Skin of body (tissue), 2 donors: ENCODE results near the gene RAB3D. TPM values are rescaled to one million over a fixed set of nuclear protein-coding genes. Genes with fewer than 3 reads are reported as not detected.
"Not testable (repeated sequence)": the region's sequence is repeated elsewhere in the genome, so short reads cannot be mapped to it uniquely, and the experiment has no call there.

ENCODE experiments used
- DNase-seq: peaks from one replicate; lab custom pipeline; 2025; lab: John Stamatoyannopoulos, UW
- total RNA-seq: library from RNA; depleted of rRNA; stranded (reverse); fragments of >200 nt; gene quantifications from one replicate; pipeline ENCODE4 v1.2.3, GENCODE V29; 2014

RAB3D gene
- total RNA-seq, 1 donor from 2014 or later = 29.7 TPM

- no peak for DNase-seq
Observed at GRCh38 chr19:11367528-11367927, 28.1 kb upstream of the RAB3D start.

GRCh38 chr19:11365557-11366117 lies 26.2 kb upstream of the RAB3D start:
- DNase-seq = no peak

GRCh38 chr19:11364935-11365334 lies 25.5 kb upstream of the RAB3D start:
- DNase-seq = no peak

- DNase-seq = no peak
Observed at GRCh38 chr19:11364296-11364904, 24.9 kb upstream of the RAB3D start.

GRCh38 chr19:11363881-11364280 lies 24.4 kb upstream of the RAB3D start:
- DNase-seq = no peak

- DNase-seq = no peak
Observed at GRCh38 chr19:11361771-11362731, 22.6 kb upstream of the RAB3D start.

GRCh38 chr19:11361037-11361770 lies 21.7 kb upstream of the RAB3D start:
- DNase-seq = no peak

- DNase-seq = no peak
Observed at GRCh38 chr19:11359421-11359820, 20.0 kb upstream of the RAB3D start.

GRCh38 chr19:11356676-11357550 lies 17.5 kb upstream of the RAB3D start:
- no peak for DNase-seq

- no peak for DNase-seq
Observed at GRCh38 chr19:11356074-11356397, 16.6 kb upstream of the RAB3D start.

GRCh38 chr19:11355160-11356073 lies 16.0 kb upstream of the RAB3D start, which contains the start of gene PLPPR2:
Gene PLPPR2 (plus strand): TSS chr19:11355432. CDS start chr19:11357674, 2,242 bp downstream.
- peak; percentile 40 for DNase-seq

- DNase-seq = not testable (repeated sequence)
Observed at GRCh38 chr19:11354102-11354501, 14.6 kb upstream of the RAB3D start.

GRCh38 chr19:11349171-11349570 lies 9.7 kb upstream of the RAB3D start:
- DNase-seq = no peak

GRCh38 chr19:11347546-11348039 lies 8.1 kb upstream of the RAB3D start:
- DNase-seq = no peak

- DNase-seq = peak; percentile 97
Observed at GRCh38 chr19:11346104-11346940, 6.9 kb upstream of the RAB3D start, which contains the start of the genes CCDC159 and TMEM205. Gene CCDC159 (plus strand): TSS chr19:11346519. CDS start chr19:11346607, 88 bp downstream. Gene TMEM205 (minus strand): TSS chr19:11346268. CDS start chr19:11345619, 649 bp downstream.

- no peak for DNase-seq
Observed at GRCh38 chr19:11345122-11345803, 5.8 kb upstream of the RAB3D start.

GRCh38 chr19:11342429-11342828 lies 3.0 kb upstream of the RAB3D start:
- no peak for DNase-seq

GRCh38 chr19:11340099-11340467 lies 626 bp upstream of the RAB3D start:
- DNase-seq = not testable (repeated sequence)
